Left ventricle myocardium superior (tissue), 1 donor: Measurements from ENCODE around the gene FILIP1. TPM values are rescaled to one million over a fixed set of nuclear protein-coding genes. Genes with fewer than 3 reads are reported as not detected.

ENCODE experiments used
- ATAC-seq: fragments of 200-7000 bp; cut with Tn5 transposase; one replicate; pipeline ENCODE4 v1.9.1; 2020; ENCODE audit warnings: mild to moderate bottlenecking, moderate library complexity
- DNase-seq: peaks from one replicate; pipeline ENCODE4 v3.0.0-alpha.2; 2020
- intact Hi-C: fragments of 100-400 bp; cut with micrococcal nuclease; formaldehyde crosslinking; loops from one replicate; pipeline ENCODE4 v1.11.0; 2022
- total RNA-seq: library from RNA; stranded (reverse); fragmentation: NEBNext Ultra II Directional; extraction: Animal tissue kit (Norgen Biotek cat#: 25700); gene quantifications from one replicate; pipeline ENCODE4 v1.2.1, GENCODE V29; 2021
- donor health status: DM: no; HTN: yes; CAD: no; lungs with severe emphysema.

The FILIP1 gene
- total RNA-seq, 1 donor from 2014 or later, result 156 TPM

DNA sequence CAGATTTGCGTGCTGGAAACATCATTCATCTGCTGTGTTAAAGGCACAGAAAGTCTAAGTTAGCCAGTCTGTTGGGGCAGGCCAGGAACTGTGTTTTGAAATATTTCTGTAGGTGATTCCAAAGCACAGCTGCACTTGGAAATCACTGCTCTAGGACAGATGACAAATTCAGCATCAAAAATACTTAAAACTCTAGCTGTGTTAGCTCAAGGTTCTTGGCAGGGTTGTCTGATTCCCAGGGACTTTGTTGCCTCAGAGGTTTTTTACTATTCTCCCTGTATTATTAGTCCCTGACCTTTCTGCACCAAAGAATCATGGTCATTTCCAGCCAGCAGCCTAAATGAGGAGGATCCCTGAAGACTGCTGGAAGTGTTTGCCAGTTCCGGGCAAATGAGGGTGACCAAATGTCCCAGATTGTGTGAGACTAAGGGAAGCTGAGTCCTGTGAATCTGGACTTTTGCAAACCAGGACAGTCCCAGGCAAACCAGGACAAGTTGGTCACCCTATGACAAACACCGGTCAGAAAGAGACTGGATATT, 124.7 kb downstream of the FILIP1 start:
- ATAC-seq (peak; percentile 71), DNase-seq (peak; percentile 30)
- intact Hi-C loops, result loop anchor here (10.0 kb wide), 1 partner anchor 126 kb away; the partner anchor contains the start of gene FILIP1

DNA sequence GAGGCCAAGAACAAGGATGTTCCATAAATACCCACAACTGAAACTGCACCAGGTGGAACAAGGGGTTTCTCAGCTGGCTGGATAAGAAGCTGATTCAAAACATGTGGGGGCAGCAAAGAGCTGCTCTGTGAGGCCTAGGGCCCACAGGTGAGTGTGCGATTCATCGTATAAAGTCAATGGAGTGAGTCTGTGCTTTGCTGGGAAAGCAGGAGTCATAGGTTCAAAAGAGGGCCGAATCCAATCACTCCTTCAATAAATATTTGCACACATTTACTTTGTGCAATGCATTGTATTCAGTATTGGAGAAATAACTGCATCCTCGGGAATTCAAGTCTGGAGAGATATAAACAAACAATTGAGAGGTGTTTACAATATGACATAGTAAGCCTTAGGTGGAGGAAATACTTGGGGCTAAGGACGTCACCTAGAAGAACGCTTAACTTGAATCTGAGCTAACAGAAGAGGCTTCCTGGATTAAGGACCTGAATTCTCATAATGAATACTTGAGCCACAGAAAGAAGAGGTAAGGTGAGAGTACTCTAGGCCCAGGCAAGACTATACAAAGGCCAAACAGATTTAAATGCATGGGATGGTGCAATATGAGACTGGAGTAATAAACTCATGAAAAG, 125.3 kb downstream of the FILIP1 start:
- intact Hi-C loops, result loop anchor here (10.0 kb wide), 1 partner anchor 127 kb away; the partner anchor contains the start of gene FILIP1
- peak; percentile 31 for DNase-seq
- ATAC-seq, result peak; percentile 81

DNA sequence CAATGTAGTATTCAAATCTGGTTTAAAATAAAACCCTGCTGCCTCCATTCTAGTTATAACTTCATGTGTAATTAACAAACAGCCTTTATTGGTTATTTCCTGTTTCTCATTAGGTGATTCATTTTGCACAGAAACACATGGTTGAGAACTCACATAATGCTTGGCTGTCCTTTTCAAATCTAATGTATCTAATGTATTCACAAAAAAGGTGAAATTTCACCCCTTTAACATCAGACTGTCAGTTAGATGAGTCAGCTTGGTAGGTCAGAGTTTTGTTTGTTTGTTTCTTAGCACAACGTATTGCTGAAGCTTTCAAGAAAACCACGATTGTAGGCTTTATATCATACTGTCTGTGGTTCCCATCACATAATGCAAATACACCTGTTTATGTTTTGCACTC, 130.3 kb downstream of the FILIP1 start:
- ATAC-seq (no peak), DNase-seq (no peak)
- intact Hi-C loops, result loop anchor here (10.0 kb wide), 1 partner anchor 131 kb away; the partner anchor contains the start of gene FILIP1

DNA sequence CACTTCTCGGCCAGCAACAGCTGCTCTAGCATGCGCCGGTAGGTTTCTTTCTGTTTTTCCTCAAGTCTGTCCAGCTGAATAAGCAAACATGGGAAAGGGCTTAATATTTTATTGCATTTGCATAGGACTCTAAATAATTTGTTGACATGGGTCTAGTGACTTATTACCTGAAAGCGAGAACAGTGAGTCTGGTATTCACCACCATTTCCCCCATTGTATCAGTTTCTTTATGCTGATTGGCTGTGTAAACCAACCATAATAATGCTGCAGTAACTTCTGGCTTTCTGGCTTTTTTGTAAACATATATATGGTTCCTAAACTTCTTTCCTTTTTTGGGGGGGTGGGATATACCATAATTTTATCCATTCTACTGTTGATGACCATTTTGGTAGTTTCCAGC, 140.0 kb downstream of the FILIP1 start:
- no peak for ATAC-seq
- no peak for DNase-seq
- intact Hi-C loops, result loop anchor here (5.0 kb wide), 1 partner anchor 51 kb away; no protein-coding TSS in a partner anchor

DNA sequence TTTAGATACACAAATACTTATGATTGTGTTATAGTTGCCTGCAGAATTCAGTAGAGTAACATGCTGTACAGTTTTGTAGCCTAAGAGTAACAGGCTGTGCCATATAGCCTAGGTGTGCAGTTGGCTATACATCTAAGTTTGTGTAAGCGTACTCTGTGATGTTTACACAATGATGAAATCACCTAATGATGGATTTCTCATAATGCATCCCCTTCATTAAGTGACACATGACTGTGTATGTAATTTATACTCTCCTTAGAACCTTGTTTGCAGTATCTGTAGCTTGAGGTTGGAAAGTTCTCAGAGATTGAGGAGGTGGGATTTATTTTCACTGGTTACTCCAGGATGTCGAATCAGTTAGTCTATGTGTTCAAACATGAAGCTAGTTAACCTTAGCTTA, 142.0 kb downstream of the FILIP1 start:
- DNase-seq, result no peak
- intact Hi-C loops, result loop anchor here (5.0 kb wide), 1 partner anchor 49 kb away; no protein-coding TSS in a partner anchor
- ATAC-seq, result no peak

DNA sequence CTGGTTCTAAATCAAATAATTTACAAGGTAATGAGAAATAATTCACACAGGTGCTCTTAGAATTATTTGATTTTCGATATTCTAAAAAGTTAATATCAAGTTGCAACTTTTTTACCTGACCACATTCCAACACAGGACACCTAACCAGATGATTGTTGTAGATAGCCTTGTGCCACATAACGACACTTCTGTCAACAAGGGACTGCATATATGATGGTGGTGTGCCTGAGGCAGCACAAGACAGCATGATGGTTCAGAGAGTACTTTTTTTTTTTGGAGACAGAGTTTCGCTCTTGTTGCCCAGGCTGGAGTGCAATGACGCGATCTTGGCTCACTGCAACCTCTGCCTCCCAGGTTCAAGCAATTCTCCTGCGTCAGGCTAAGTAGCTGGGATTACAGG, 142.8 kb downstream of the FILIP1 start:
- peak; percentile 34 for ATAC-seq

DNA sequence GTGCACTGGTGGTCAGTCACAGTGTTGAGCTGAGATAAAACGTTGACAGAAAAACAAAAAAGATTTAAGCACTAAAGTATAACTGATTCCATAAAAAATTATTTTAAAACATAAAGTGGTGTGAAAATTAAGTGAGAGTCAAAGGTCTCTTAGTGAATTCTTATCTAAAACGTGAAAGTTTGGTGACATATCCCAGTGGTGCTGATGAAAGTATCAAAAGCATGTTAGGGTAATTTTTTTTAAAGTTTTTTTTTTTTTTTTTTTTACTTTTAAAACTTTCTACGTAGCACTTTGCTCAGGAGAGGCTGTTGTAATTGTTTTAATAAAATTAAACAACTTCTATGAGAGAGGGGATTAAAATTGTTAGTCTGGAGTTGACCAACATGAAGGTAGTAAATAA, 143.4 kb downstream of the FILIP1 start:
- ATAC-seq, result no peak
- intact Hi-C loops, result loop anchor here (5.0 kb wide), 1 partner anchor 48 kb away; no protein-coding TSS in a partner anchor
- DNase-seq, result no peak

More for the DNA sequence above, 142.8 kb downstream of the FILIP1 start:
- intact Hi-C loops, result loop anchor here (5.0 kb wide), 1 partner anchor 49 kb away; no protein-coding TSS in a partner anchor
- DNase-seq, result no peak

DNA sequence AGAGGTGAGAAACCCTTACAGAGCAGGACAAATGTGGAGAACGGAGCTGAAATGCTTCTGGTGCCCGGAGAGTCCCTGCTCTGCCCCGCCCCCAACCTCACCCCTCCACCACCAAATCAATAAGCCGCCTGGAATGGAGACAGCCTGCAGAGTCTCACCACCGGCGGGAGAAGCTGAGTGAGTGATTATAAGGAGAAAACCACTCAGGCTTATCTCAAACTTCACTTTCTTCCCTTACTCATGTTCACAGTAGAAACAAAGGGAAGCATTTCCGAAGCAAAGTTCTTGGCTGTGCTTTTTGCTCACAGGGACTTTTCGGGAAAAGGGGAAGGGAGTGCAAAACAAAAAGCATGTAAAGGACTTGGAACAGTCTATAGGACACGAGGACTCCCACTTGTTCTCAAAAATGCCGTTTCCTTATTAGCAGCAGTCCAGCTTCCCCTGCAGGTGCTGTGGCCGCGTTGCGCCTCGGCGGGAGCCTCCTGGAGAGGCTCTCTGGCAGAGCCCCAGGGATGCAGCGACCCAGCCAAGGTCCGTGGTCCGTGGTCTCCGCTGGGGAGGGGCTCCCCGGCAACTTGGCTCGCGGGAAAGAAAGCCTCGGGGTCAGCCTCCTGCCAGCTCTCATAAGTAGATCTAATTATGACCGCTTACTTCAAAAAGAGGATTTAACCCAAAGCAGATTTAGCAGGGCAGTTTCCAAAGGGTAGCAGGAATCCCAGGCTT, 144.2 kb downstream of the FILIP1 start:
- DNase-seq, result peak; percentile 56
- peak; percentile 67 for ATAC-seq
- intact Hi-C loops, result no loop called here

DNA sequence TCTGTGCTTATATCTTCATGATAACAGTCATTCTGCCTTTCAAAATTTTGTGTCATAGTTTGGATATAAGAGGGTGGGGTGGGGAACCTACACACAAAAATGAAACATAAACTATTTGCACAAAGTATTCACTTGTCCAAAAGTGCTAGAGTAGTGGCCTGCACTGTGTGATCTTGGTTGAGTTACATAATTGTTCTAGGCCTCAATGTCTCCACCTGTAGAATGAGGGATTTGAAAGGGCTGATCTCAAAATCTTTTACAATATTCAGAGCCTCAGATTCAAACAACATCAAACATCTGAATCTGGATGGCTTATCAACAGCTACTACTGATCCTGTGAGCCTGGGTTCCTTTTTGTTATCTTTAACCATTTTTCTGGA, 144.7 kb downstream of the FILIP1 start:
- intact Hi-C loops, result no loop called here
- ATAC-seq (peak; percentile 14), DNase-seq (no peak)

DNA sequence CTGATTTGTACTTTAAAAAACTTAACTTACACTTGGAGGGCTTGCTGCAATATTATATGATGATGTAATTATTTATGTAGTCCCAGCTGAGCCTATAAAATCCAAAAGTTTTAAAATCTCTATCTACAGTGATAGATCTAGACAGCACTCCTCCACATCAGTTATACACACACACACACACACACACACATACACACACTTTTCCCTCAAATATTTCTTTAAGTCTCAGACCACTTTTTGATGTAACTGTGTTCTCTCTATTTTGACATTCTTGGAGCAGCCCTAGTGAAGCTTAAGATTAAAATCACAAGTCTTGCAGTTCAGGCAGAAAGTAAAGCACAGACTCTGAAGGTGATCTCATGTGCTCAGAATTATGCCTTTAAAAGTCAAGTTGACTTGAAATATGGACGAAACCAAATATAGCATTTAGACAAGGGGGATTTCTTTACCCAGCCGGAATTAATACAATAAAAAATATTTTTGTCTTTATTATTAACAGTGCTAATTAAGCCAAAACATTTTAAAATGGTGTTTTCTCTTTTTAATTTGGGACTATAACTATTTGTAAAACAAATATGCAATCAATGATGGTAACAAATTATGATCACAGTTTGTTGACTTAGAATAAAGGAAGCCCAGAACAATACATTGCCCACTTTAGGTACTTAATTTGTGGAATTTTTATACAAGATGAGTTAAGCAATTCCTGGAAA, 145.5 kb downstream of the FILIP1 start:
- intact Hi-C loops, result no loop called here
- DNase-seq (no peak), ATAC-seq (no peak)

DNA sequence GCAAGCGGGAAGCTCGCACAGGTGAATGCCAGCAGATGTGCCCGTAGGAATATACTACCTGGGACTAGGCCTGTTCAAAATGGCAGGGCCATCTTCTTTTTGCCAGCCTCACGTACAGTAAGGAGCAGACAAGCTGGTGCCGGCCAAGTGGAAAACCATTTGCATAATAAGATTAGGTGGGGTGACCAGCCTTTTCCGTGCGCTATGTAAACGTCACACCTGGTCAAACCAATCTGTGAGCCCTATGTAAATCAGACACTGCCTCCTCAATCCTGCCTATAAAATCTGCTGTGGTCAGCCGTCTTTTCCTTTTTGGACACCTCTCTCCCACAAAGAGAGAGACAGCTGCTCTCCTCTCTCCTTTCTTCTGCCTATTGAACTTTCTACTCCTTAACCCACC, 148.2 kb downstream of the FILIP1 start:
- ATAC-seq, result peak; percentile 18
- intact Hi-C loops, result no loop called here

DNA sequence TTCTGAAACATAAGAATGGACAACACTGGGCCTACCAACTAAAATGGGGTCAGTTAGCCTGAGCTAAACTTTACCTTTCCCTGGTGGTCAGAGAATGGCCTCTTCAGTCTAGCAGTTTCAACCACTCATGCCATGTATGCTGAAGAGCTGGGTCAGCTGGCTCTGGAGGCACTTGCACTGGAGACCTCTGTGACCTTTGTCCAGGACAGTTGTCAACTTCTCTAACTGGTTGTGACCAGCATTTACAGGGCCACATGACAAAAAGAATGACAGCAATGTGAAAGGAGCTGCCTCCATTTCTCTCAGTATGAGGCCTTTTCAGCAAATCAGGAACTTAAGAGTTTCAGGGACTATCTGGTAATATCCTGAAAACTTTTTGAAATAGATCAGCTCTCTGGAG, 149.1 kb downstream of the FILIP1 start:
- intact Hi-C loops, result no loop called here
- no peak for ATAC-seq
- no peak for DNase-seq

More for the DNA sequence above, 148.2 kb downstream of the FILIP1 start:
- DNase-seq, result no peak

DNA sequence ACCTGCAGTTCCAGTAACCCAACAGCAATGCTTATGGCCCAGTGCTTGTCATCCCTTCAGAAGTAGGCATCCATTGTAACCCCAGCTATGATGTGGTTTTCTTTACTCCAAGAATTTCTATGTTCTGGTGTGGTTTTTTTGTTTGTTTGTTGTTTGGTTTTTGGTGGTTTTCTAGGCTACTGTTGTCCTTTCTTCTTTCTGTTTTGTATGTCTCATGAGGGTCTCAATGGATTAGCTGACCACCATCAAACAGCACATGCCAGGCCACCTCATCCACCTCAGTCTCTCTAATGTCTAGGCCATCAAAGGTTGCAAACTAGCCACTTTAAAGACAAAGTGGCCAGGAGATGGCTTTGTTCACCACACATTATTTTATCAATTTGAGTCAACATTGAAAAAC, 149.6 kb downstream of the FILIP1 start:
- ATAC-seq (no peak), DNase-seq (no peak)
- intact Hi-C loops, result no loop called here

DNA sequence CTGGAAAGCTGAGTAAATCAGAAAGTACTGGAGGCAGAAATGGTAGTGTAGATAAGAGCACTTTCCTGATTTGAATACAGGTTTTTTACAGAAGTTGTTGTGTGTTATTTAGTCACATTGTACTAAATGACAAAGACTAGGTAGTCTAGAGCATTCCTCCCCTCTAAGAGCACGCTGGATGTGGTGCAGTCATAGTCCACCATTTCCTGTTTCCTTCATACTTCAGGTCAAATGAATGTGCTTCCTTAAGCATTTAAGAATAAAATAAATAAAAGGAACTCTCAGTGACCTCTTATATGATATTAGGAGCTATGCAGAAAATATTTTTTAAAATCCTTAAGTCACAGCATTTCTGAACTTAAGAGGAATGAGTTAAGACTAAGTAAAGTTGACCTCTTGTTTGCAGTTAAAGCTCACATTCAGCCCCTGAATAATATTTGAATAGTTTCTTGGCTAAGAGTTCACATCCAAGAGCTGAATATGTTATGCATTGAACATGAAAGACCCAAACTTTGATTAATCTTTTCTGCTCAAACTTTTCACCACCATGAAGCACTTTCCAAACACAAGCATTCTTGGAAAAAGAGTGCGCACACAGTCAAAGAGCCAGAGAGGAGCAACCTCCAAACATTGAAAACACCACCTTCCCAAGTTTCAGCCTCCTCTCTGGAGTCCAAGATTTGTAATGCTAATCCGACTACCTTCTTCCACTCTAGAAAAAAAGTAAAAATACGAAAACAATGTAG, 155.6 kb downstream of the FILIP1 start:
- ATAC-seq (no peak), DNase-seq (no peak)
- intact Hi-C loops, result no loop called here

DNA sequence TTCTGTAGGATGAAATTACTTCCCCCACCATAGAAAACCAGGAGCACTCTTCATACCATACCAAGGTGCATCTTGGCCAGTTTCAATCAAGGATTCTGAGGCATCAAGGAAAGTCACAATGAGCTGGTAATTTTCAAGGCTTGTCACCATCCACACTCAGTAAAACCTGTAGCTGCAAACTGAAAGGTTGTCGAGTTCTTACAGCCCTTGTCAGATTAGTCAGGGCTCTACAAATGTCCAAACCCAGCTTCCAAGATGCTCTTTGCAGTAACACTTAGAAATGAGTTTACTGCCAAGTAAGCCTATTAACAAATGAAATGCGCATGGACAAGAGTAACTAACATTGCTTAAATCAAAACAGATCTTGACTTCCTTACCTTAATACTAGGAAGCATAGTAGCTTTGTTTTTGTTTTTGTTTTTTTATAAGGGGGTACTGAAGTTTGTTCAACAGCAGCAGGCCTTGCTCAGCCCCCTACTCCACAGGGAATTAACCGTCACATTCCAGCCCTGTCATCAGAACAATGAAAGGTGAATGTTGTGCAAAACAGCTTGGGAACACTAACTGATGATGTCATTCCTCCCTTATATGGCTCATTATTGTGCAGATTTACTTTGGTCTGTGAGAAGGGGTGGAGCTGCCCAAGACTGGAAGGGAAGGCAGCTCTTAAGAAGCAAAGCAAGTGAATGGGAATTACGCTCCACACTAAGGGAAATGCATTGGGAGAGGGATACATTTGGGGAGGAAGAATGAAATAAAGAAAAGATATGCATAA, 159.1 kb downstream of the FILIP1 start:
- DNase-seq (no peak), ATAC-seq (peak; percentile 80)
- intact Hi-C loops, result no loop called here

DNA sequence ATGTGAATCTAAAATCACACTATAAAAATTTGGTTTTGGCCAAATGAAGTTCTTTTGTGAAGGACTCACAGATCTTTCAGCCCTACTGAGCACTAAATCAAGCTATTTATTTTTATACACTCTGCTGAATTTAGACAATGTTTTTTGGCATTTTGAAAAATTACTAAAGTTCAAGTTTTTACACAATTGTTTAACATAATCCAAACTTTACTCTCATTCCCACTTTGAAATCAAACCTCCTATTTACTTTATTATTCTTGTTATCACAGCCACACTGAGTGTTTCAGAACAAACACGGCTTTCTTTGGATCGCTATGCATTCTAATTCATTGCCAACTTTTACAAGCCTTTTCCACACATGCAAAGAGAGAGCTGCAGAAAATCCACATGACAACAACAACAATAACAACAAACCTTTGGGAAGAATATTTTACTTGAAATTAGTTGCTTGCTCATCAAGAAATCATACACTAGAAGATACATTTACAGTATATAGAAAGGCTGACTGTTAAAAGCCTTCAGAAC, 159.9 kb downstream of the FILIP1 start:
- DNase-seq (no peak), ATAC-seq (no peak)
- intact Hi-C loops, result no loop called here

DNA sequence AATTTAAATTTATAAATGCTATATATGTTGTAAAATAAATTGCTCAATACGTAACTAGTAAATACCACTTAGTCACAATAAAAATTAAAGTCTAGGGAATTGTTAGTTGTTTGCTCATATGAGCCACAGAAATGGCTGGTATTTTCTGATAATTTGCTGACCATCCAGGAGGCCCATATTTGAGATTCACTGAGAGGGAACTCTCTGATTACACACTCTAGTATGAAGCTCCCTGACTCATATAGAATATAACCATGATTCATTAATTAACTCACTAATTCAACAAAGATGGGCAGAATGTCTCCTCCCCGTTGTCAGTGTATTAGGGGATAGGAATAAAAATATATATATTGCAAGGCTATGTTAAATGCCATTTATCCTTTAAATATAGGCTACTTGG, 162.4 kb downstream of the FILIP1 start:
- intact Hi-C loops, result no loop called here
- DNase-seq, result no peak
- no peak for ATAC-seq

DNA sequence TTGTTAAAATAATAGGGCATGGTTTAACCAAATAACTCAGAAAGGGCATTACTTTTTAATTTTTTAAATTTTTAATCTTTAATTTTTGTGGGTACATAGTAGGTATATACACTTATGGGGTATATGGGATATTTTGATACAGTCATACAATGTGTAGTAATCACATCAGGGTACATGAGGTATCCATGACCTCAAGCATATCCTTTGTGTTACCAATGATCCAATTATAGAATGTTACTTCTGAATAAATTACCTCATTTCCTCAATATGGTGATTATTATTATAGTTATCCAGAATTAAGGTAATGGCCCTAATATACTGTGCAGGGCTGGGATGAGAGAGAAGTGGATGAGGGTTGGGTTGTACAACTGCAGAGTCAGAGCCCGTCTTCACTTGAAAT, 163.9 kb downstream of the FILIP1 start:
- no peak for ATAC-seq
- no peak for DNase-seq
- intact Hi-C loops, result no loop called here
